Upper lobe of left lung (tissue), 6 donors: ENCODE data around the gene PDCD11. TPM values are rescaled to one million over a fixed set of nuclear protein-coding genes. Genes with fewer than 3 reads are reported as not detected.
"Not testable (repeated sequence)": the region's sequence is repeated elsewhere in the genome, so short reads cannot be mapped to it uniquely, and the experiment has no call there.

Source experiments
- ATAC-seq, 2 donors: fragments of 200-7000 bp; cut with Tn5 transposase; one replicate each; pipeline ENCODE4 v1.9.1; 2022; ENCODE audit warnings: mild to moderate bottlenecking in 2 of 2, moderate library complexity in 2 of 2; ENCODE audit not compliant: low FRiP score in 2 of 2
- DNase-seq, 2 donors: peaks; one replicate each; pipeline ENCODE4 v3.0.0-alpha.2; 2019 to 2020
- H3K27ac ChIP-seq, 4 donors: fragments of 200-600 bp; sonication (generic); one replicate each; pipeline ENCODE4 v1.5.1; 2016 to 2019
- H3K27me3 ChIP-seq, 4 donors: fragments of 200-600 bp; sonication (generic); one replicate each; pipeline ENCODE4 v1.5.1; 2017 to 2019
- H3K36me3 ChIP-seq, 4 donors: fragments of 200-600 bp; sonication (generic); one replicate each; pipeline ENCODE4 v1.5.1; 2016 to 2019
- H3K4me1 ChIP-seq, 4 donors: fragments of 200-600 bp; sonication (generic); one replicate each; pipeline ENCODE4 v1.5.1; 2018 to 2019
- H3K4me3 ChIP-seq, 4 donors: fragments of 200-600 bp; sonication (generic); one replicate each; pipeline ENCODE4 v1.5.1; 2017 to 2019; ENCODE audit warnings: mild to moderate bottlenecking in 2 of 4, moderate library complexity in 1 of 4
- H3K9me3 ChIP-seq, 4 donors: fragments of 200-600 bp; sonication (generic); one replicate each; pipeline ENCODE4 v1.5.1; 2018 to 2019
- CTCF ChIP-seq, 6 experiments: fragments of 450-650 bp in 4 of 6; fragments of 200-600 bp in 2 of 6; sonication (generic) in 2 of 6; IDR thresholded peaks; one replicate each; pipeline ENCODE4 v1.5.1; 2016 to 2019; ENCODE audit warnings: antibody characterized with exemption in 6 of 6
- EP300 ChIP-seq, 4 donors: sonication (generic); formaldehyde crosslinking; IDR thresholded peaks; one replicate each; pipeline ENCODE4 v1.5.1; 2017; ENCODE audit warnings: antibody characterized with exemption in 4 of 4, control low read depth in 2 of 4
- POLR2A ChIP-seq, 4 donors: fragments of 450-650 bp; IDR thresholded peaks; one replicate each; pipeline ENCODE4 v1.5.1; 2016 to 2017; ENCODE audit warnings: antibody characterized with exemption in 4 of 4, mild to moderate bottlenecking in 2 of 4
- POLR2AphosphoS5 ChIP-seq, 2 donors: sonication (generic); formaldehyde crosslinking; IDR thresholded peaks; one replicate each; pipeline ENCODE4 v1.5.1; 2017; ENCODE audit warnings: antibody characterized with exemption in 2 of 2
- WGBS, 2 donors: methylation state at CpG; one replicate each; pipeline ENCODE4 v1.1.5; 2017 to 2018; 5-methylcytosine and 5-hydroxymethylcytosine counted together
- total RNA-seq, 6 donors: library from RNA; depleted of rRNA in 4 of 6; stranded (reverse); fragments of >200 nt in 4 of 6; gene quantifications; one replicate each; pipeline versions ENCODE4 v1.1.0 to v1.2.1, GENCODE V29; 2016 to 2021
- donor health status: DM: no; HTN: no; CAD: no; lungs with moderate emphysema.
- donor health status: DM: no; HTN: yes; CAD: no; lungs with severe emphysema.

PDCD11 gene
- 10 to 100 TPM; 14.8 to 25.1 (median 20.8) TPM for total RNA-seq

DNA sequence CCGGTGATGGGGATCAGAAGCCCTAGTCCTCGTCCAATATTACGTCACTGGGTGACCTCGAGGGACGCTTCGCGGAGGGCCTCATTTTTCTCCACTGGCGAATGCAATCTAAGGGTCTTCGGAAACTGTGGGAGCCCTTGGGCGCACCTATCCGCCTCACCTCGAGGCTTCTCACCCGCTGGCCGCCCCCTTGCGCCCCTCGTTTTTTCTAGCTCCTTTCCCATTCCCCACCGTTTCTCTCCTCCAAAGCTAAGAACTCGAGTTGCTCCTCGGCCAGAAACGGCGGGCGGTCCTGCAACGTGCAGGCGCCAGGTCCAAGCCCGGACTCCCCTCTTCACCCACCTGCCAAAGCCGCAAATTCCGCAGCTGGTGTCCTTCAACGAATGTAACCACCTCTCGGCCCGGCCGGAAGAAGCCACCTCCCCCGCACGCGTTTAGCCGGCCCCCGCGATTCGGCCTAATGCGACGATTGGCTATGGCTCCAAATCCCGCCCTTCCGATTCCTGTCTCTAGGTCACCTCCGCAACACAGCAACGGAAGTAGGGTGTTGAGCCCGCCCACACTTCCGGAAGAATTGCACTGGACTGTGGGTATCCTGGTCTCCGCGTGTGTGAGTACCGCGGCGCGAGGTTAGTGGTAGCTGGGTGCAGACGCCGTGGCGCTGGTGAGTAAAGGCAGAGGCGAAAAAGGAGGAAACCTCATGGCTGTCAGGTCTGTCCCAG, at the start of gene PDCD11, which contains the start of gene ATP5MK:
PDCD11 (plus strand) TSS at position 560 of the 722 bp plus-strand sequence. CDS start 1,801 bp downstream, outside the sequence.
ATP5MK (minus strand) TSS at position 409 of the 722 bp plus-strand sequence. CDS start 4,018 bp downstream, outside the sequence.
- H3K27me3 ChIP-seq = no peaks in the 10 kb centered on the region
- H3K9me3 ChIP-seq = no peaks in the 10 kb centered on the region
- ATAC-seq = peak; percentile 100
- DNase-seq = peak; percentile 95 to 99
- peak within 1 kb of the TSS; percentile 77 to 91 (median 82) for H3K27ac ChIP-seq
- 1% methylated on average over 35 to 56 of the region's 56 CpGs for WGBS, 2 donors
- peaks cover 18 to 41% (median 28%) of the 10 kb centered on the region in 4 donors for H3K4me1 ChIP-seq
- TF ChIP-seq POLR2AphosphoS5 (IDR thresholded peaks at IDR 0.05) (peak; percentile 77 to 81), EP300 (IDR thresholded peaks at IDR 0.05) (no peak), POLR2A (IDR thresholded peaks at IDR 0.05) (peak in 3 of 4 donors; percentile 33 to 73 (median 62)), CTCF (IDR thresholded peaks at IDR 0.05) (peak in 3 of 6 experiments; percentile 18 to 25 (median 20))
- H3K4me3 ChIP-seq = peak within 1 kb of the TSS; percentile 70 to 96 (median 92)
- peaks cover 6 to 48% (median 20%) of the 10 kb centered on the region in 4 donors for H3K36me3 ChIP-seq

DNA sequence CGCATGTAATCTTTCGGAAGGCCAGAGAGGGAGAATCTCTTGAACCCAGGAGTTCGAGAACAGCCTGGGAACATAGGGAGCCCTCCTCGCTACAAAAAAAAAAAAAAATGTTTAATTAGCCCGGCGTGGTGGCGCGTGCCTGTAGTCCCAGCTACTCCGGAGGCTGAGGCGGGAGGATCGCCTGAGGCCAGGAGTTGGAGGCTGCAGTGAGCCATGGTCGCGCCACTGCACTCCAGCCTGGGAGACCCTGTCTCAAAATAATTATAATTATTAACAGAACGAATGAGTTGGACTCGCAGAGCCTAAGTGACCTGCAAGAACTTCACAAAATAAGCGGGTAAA, 46.3 kb upstream of the PDCD11 start:
- TF ChIP-seq POLR2A (IDR thresholded peaks at IDR 0.05) = no peak
- no peak for TF ChIP-seq CTCF (IDR thresholded peaks at IDR 0.05)
- no peak for TF ChIP-seq POLR2AphosphoS5 (IDR thresholded peaks at IDR 0.05)
- TF ChIP-seq EP300 (IDR thresholded peaks at IDR 0.05) = no peak
- no peaks in the 10 kb centered on the region for H3K9me3 ChIP-seq
- ATAC-seq (no peak), DNase-seq (no peak)
- H3K27me3 ChIP-seq = no peaks in the 10 kb centered on the region
- H3K27ac ChIP-seq = peak overlapping the region; percentile 77 to 91 (median 82)
- peaks cover 5 to 23% (median 8%) of the 10 kb centered on the region in 4 donors for H3K4me1 ChIP-seq
- peak overlapping the region; percentile 37 to 97 (median 87) for H3K4me3 ChIP-seq
- peaks cover 3 to 30% (median 23%) of the 10 kb centered on the region in 4 donors for H3K36me3 ChIP-seq
- 53 to 61% methylated on average over 15 to 16 of the region's 16 CpGs for WGBS, 2 donors

- TF ChIP-seq EP300 (IDR thresholded peaks at IDR 0.05) (no peak), CTCF (IDR thresholded peaks at IDR 0.05) (no peak), POLR2AphosphoS5 (IDR thresholded peaks at IDR 0.05) (peak in 1 of 2 donors; percentile 43), POLR2A (IDR thresholded peaks at IDR 0.05) (peak in 2 of 4 donors; percentile 22 to 35)
- no peaks in the 10 kb centered on the region for H3K9me3 ChIP-seq
- H3K36me3 ChIP-seq = peaks cover 3 to 24% (median 17%) of the 10 kb centered on the region in 4 donors
- peaks cover 5 to 23% (median 8%) of the 10 kb centered on the region in 4 donors for H3K4me1 ChIP-seq
- peak within 1 kb of the TSS; percentile 37 to 97 (median 87) for H3K4me3 ChIP-seq
- no peaks in the 10 kb centered on the region for H3K27me3 ChIP-seq
- ATAC-seq = peak; percentile 88 to 99
- 0 to 1% methylated on average over 28 to 45 of the region's 82 CpGs for WGBS, 2 donors
- peak within 1 kb of the TSS; percentile 77 to 91 (median 82) for H3K27ac ChIP-seq
- peak; percentile 78 to 97 for DNase-seq
Observed at GRCh38 chr10:103350517-103351260, 45.7 kb upstream of the PDCD11 start, which contains the start of gene PCGF6. Gene PCGF6 (minus strand): TSS chr10:103351140. CDS start chr10:103351066, 74 bp downstream.

DNA sequence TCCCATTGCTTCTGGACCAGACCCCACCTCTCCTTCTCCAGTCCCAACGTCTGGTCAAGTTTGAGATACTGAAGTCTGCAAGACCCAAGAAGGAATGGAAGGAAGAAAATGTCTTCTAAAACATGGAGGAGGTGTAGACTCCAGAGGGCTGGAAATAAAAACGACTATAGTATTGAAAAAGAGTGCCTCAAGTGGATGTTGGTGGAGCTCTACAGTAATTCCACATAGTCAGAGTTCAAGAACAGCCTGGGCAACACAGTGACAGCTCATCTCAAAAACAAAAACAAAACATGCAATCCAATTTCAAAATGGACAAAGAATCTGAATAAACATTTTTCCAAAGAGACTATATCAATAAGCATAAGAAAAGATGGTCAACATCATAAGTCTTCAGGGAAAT, 43.1 kb upstream of the PDCD11 start:
- ATAC-seq = no peak
- DNase-seq = no peak
- no peaks in the 10 kb centered on the region for H3K27me3 ChIP-seq
- no peak overlapping the region for H3K4me3 ChIP-seq
- no peaks in the 10 kb centered on the region for H3K9me3 ChIP-seq
- no peak for TF ChIP-seq POLR2A (IDR thresholded peaks at IDR 0.05)
- no peak for TF ChIP-seq EP300 (IDR thresholded peaks at IDR 0.05)
- no peak for TF ChIP-seq POLR2AphosphoS5 (IDR thresholded peaks at IDR 0.05)
- no peak for TF ChIP-seq CTCF (IDR thresholded peaks at IDR 0.05)
- H3K36me3 ChIP-seq = peaks cover 0 to 2% (median under 1%) of the 10 kb centered on the region in 4 donors
- H3K4me1 ChIP-seq = peaks cover 5 to 23% (median 8%) of the 10 kb centered on the region in 4 donors
- WGBS, 2 donors = 44 to 51% methylated on average over 2 of the region's 2 CpGs
- no peak overlapping the region for H3K27ac ChIP-seq

- H3K36me3 ChIP-seq, H3K27me3 ChIP-seq, DNase-seq, H3K9me3 ChIP-seq, ATAC-seq, H3K27ac ChIP-seq, H3K4me3 ChIP-seq: not testable (repeated sequence)
- WGBS, 2 donors = 95 to 96% methylated on average over 4 of the region's 4 CpGs
- H3K4me1 ChIP-seq = peaks cover 5 to 15% (median 8%) of the 10 kb centered on the region in 4 donors
Observed at GRCh38 chr10:103354567-103354966, 41.9 kb upstream of the PDCD11 start.
